ENCODE data around the gene UBE2J2. TPM values are rescaled to one million over a fixed set of nuclear protein-coding genes. Genes with fewer than 3 reads are reported as not detected.

The UBE2J2 gene
- total and polyA plus RNA-seq, 4 donors = 36.0 to 57.4 (median 47.1) TPM

DNA sequence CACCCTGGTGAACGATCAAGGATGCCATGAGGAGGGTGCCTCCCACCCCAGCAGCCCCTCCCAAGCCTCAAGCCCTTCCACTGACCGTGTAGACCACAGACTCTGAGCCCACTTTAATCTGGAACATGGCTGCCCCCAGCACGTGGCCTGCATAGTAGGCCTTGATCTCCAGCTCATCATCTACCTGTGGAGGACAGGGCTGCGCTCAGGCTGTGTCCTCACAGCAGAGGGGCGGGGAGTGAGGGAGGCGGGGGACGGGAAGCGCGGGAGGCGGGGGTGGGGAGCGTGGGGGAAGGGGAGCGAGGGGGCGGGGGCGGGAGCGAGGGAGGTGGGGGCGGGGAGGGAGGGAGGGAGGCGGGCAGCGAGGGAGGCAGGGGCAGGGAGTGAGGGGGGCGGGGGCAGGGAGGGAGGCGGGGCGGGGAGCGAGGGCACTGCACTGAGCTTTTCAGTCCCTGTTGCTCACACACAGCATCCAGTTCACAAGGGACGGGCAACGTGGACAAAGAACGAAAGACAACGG lies 41.8 kb upstream of the UBE2J2 start:
- TF ChIP-seq, protein P1, sequence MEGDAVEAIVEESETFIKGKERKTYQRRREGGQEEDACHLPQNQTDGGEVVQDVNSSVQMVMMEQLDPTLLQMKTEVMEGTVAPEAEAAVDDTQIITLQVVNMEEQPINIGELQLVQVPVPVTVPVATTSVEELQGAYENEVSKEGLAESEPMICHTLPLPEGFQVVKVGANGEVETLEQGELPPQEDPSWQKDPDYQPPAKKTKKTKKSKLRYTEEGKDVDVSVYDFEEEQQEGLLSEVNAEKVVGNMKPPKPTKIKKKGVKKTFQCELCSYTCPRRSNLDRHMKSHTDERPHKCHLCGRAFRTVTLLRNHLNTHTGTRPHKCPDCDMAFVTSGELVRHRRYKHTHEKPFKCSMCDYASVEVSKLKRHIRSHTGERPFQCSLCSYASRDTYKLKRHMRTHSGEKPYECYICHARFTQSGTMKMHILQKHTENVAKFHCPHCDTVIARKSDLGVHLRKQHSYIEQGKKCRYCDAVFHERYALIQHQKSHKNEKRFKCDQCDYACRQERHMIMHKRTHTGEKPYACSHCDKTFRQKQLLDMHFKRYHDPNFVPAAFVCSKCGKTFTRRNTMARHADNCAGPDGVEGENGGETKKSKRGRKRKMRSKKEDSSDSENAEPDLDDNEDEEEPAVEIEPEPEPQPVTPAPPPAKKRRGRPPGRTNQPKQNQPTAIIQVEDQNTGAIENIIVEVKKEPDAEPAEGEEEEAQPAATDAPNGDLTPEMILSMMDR (IDR thresholded peaks at IDR 0.05; ENCODE audit: control extremely low read depth, extremely low read depth) = no peak
- H3K27me3 ChIP-seq (ENCODE audit: control insufficient read depth in 3 of 3, insufficient read depth in 3 of 3, low read length in 2 of 3) = no peaks in the 10 kb centered on the region
- peaks cover 0 to 67% (median 24%) of the 10 kb centered on the region in 4 donors for H3K36me3 ChIP-seq (ENCODE audit: control insufficient read depth in 4 of 4, insufficient read depth in 4 of 4, low read length in 4 of 4)
- H3K4me3 ChIP-seq = no peak overlapping the region
- no peaks in the 10 kb centered on the region for H3K4me1 ChIP-seq (ENCODE audit: control insufficient read depth in 5 of 5, insufficient read depth in 5 of 5, low read length in 5 of 5)
- H3K9ac ChIP-seq (ENCODE audit: insufficient read depth in 1 of 2, low read length in 2 of 2) = no peak overlapping the region
- 80 to 88% methylated on average over 19 to 23 of the region's 26 CpGs for WGBS, 2 donors
- DNase-seq (no peak), ATAC-seq (ENCODE audit: insufficient read depth, low FRiP score) (no peak)
- no peak overlapping the region for H3K27ac ChIP-seq (ENCODE audit: low read depth in 1 of 2, low read length in 1 of 2)
- no peaks in the 10 kb centered on the region for H3K9me3 ChIP-seq (ENCODE audit: control insufficient read depth in 4 of 4, insufficient read depth in 3 of 4, low read length in 3 of 4)

DNA sequence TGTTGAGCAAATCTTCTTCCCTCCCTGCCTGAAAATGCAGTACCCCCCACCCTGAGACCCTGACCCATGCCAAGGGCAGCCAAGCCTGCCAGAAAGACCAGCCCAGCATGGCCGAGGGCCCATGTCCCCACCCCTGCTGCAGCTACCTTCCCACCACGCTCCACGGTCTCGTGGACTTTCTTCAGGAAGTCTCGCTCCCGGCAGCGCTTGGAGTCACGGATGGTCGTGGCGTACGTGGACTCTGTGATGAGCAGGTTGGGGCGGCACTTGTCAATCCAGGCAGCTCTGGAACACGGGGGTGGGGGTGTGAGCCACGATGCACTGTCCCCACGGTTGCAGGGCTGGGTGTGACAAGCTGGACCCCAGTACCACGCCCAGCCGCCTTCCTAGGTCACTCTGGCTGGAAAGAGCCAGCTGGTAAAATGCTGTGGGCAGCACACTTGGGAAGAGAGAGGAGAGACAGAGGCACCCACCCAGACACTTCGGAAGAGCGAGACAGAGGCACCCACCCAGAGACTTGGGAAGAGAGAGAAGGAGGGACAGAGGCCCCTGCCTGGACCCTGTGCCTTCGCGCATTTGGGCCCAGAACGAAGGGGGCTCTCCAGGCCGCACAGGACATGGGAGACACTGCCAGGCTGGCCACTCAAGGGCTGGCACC lies 41.2 kb upstream of the UBE2J2 start:
- H3K36me3 ChIP-seq (ENCODE audit: control insufficient read depth in 4 of 4, insufficient read depth in 4 of 4, low read length in 4 of 4) = peaks cover 0 to 67% (median 23%) of the 10 kb centered on the region in 4 donors

DNA sequence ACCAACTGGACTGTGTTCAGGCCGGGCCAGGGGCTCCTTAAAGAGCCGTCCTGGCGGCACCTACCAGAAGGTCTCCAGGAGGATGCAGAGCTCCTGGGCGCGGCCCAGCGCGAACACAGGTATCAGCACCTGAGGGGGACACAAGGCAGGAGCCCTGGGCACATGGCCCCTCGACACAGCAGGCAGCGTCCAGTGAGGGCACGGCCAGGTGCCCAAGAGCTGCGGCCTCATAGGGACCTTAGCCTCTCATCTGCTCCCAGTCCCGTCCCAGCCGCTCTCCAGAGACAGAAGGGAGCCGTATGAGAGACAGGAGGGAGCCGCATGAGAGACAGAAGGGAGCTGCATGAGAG lies 40.6 kb upstream of the UBE2J2 start:
- WGBS, 2 donors = 97% methylated on average over 15 of the region's 15 CpGs
- TF ChIP-seq, protein P1 (IDR thresholded peaks at IDR 0.05; ENCODE audit: control extremely low read depth, extremely low read depth) = no peak
- Histone ChIP-seq H3K27ac (ENCODE audit: low read depth in 1 of 2, low read length in 1 of 2) (no peak overlapping the region), H3K9ac (ENCODE audit: insufficient read depth in 1 of 2, low read length in 2 of 2) (no peak overlapping the region), H3K4me1 (ENCODE audit: control insufficient read depth in 5 of 5, insufficient read depth in 5 of 5, low read length in 5 of 5) (peaks cover 0 to 11% (median 0%) of the 10 kb centered on the region in 5 donors), H3K27me3 (ENCODE audit: control insufficient read depth in 3 of 3, insufficient read depth in 3 of 3, low read length in 2 of 3) (no peaks in the 10 kb centered on the region), H3K36me3 (ENCODE audit: control insufficient read depth in 4 of 4, insufficient read depth in 4 of 4, low read length in 4 of 4) (peaks cover 0 to 65% (median 22%) of the 10 kb centered on the region in 4 donors), H3K9me3 (ENCODE audit: control insufficient read depth in 4 of 4, insufficient read depth in 3 of 4, low read length in 3 of 4) (no peaks in the 10 kb centered on the region), H3K4me3 (no peak overlapping the region)
- DNase-seq (no peak), ATAC-seq (ENCODE audit: insufficient read depth, low FRiP score) (no peak)

More for the DNA sequence above, 41.2 kb upstream of the UBE2J2 start:
- ATAC-seq (ENCODE audit: insufficient read depth, low FRiP score) (no peak), DNase-seq (no peak)
- TF ChIP-seq, protein P1 (IDR thresholded peaks at IDR 0.05; ENCODE audit: control extremely low read depth, extremely low read depth) = no peak
- no peaks in the 10 kb centered on the region for H3K9me3 ChIP-seq (ENCODE audit: control insufficient read depth in 4 of 4, insufficient read depth in 3 of 4, low read length in 3 of 4)
- H3K27me3 ChIP-seq (ENCODE audit: control insufficient read depth in 3 of 3, insufficient read depth in 3 of 3, low read length in 2 of 3) = no peaks in the 10 kb centered on the region
- no peak overlapping the region for H3K27ac ChIP-seq (ENCODE audit: low read depth in 1 of 2, low read length in 1 of 2)
- H3K4me1 ChIP-seq (ENCODE audit: control insufficient read depth in 5 of 5, insufficient read depth in 5 of 5, low read length in 5 of 5) = peaks cover 0 to 5% (median 0%) of the 10 kb centered on the region in 5 donors
- WGBS, 2 donors = 93 to 94% methylated on average over 23 of the region's 23 CpGs
- H3K4me3 ChIP-seq = no peak overlapping the region
- H3K9ac ChIP-seq (ENCODE audit: insufficient read depth in 1 of 2, low read length in 2 of 2) = no peak overlapping the region
